Endothelial cell of umbilical vein (primary cell): ENCODE measurements around the gene GZF1. TPM values are rescaled to one million over a fixed set of nuclear protein-coding genes. Genes with fewer than 3 reads are reported as not detected.

ENCODE experiments used
- BruUV-seq: library from RNA; stranded (reverse); fragments of 400-500 nt; replicated peaks from 2 replicates; lab custom pipeline; 2021; lab: Mats Ljungman, UMichigan
- CTCF ChIA-PET: fragments of 300-600, 350-600 bp; sonication (Branson Sonifier 250); formaldehyde crosslinking; loops from one replicate; lab custom pipeline; 2021; ENCODE audit warnings: antibody characterized with exemption, inconsistent platforms; lab: Charles Lee
- POLR2A ChIA-PET: fragments of 300-600, 350-600 bp; sonication (Branson Sonifier 250); formaldehyde crosslinking; loops from one replicate; lab custom pipeline; 2021; ENCODE audit warnings: antibody characterized with exemption, inconsistent platforms; lab: Charles Lee
- DNase-seq: peaks from one replicate; pipeline ENCODE4 v3.0.0-alpha.2; 2011; ENCODE audit warnings: low read depth, low spot score
- FAIRE-seq: peaks from 2 replicates; lab custom pipeline; 2011; peaks lifted over from hg19 to GRCh38; lab: Jason Lieb, UNC
- H2AFZ ChIP-seq: 2 replicates; pipeline ENCODE4 v1.6.0; 2012; ENCODE audit warnings: low read depth, low read length, control low read depth, inconsistent platforms
- H3K27ac ChIP-seq: 2 replicates; pipeline ENCODE4 v1.5.1; 2011; ENCODE audit warnings: low read depth, mild to moderate bottlenecking, control low read depth, low read length, moderate library complexity; ENCODE audit not compliant: insufficient read depth
- H3K27me3 ChIP-seq, 2 experiments: 2 replicates each; pipeline versions ENCODE4 v1.6.0 to v1.6.1; 2011; ENCODE audit warnings: low read length in 2 of 2, mixed read lengths in 1 of 2; ENCODE audit not compliant: control insufficient read depth in 2 of 2, insufficient read depth in 2 of 2
- H3K36me3 ChIP-seq, 2 experiments: 2 replicates in 1 of 2; 3 replicates in 1 of 2; pipeline ENCODE4 v1.5.1; 2011; ENCODE audit warnings: low read length in 2 of 2, mild to moderate bottlenecking in 1 of 2, moderate library complexity in 1 of 2; ENCODE audit not compliant: control insufficient read depth in 2 of 2, insufficient read depth in 2 of 2; ENCODE audit errors: extremely low read depth in 1 of 2
- H3K4me1 ChIP-seq: 3 replicates; pipeline ENCODE4 v1.5.1; 2011; ENCODE audit warnings: mild to moderate bottlenecking, low read length; ENCODE audit not compliant: control insufficient read depth, insufficient read depth; ENCODE audit errors: extremely low read depth
- H3K4me2 ChIP-seq: 2 replicates; pipeline ENCODE4 v1.6.1; 2011; ENCODE audit warnings: low read length, control low read depth, mixed read lengths; ENCODE audit not compliant: insufficient read depth
- H3K4me3 ChIP-seq, 3 experiments: fragments of 200-600 bp in 1 of 3; sonication (generic), shearing (Covaris generic) in 1 of 3; replicated peaks in 1 of 3; 2 replicates each; pipeline ENCODE4 v1.5.1; 2011 to 2016; ENCODE audit warnings: control low read depth in 3 of 3, low read length in 3 of 3, mild to moderate bottlenecking in 2 of 3, inconsistent platforms in 1 of 3, low read depth in 1 of 3, moderate library complexity in 1 of 3; ENCODE audit not compliant: insufficient read depth in 1 of 3
- H3K79me2 ChIP-seq: 2 replicates; pipeline ENCODE4 v1.6.0; 2012; ENCODE audit warnings: low read length, inconsistent platforms; ENCODE audit not compliant: control insufficient read depth, insufficient read depth
- H3K9ac ChIP-seq: replicated peaks from 2 replicates; pipeline ENCODE3; 2011; ENCODE audit warnings: low read length, control low read depth; ENCODE audit not compliant: insufficient read depth; ENCODE audit errors: extremely low read depth
- H3K9me1 ChIP-seq: replicated peaks from 3 replicates; pipeline ENCODE4 v1.6.0; 2011; ENCODE audit warnings: mild to moderate bottlenecking, low read length; ENCODE audit not compliant: control insufficient read depth, insufficient read depth; ENCODE audit errors: extremely low read depth
- H3K9me3 ChIP-seq: replicated peaks from 2 replicates; pipeline ENCODE4 v1.5.1; 2012; ENCODE audit warnings: low read length, inconsistent platforms; ENCODE audit not compliant: control insufficient read depth, insufficient read depth
- H4K20me1 ChIP-seq: replicated peaks from 2 replicates; pipeline ENCODE3; 2011; ENCODE audit warnings: mild to moderate bottlenecking, low read length; ENCODE audit not compliant: control insufficient read depth, insufficient read depth; ENCODE audit errors: extremely low read depth
- EZH2 ChIP-seq: IDR thresholded peaks from 2 replicates; pipeline ENCODE4 v1.6.1; 2012; ENCODE audit warnings: borderline replicate concordance, low read depth, mild to moderate bottlenecking, moderate library complexity, low read length, inconsistent platforms; ENCODE audit not compliant: severe bottlenecking
- FOS ChIP-seq: IDR thresholded peaks from 2 replicates; pipeline ENCODE4 v1.6.1; 2011; ENCODE audit warnings: mild to moderate bottlenecking, low read length, moderate library complexity, borderline replicate concordance; ENCODE audit not compliant: insufficient read depth
- GATA2 ChIP-seq: IDR thresholded peaks from 2 replicates; pipeline ENCODE4 v1.7.0; 2011; ENCODE audit warnings: low read depth, mild to moderate bottlenecking, moderate library complexity, mixed read lengths, low read length; ENCODE audit not compliant: insufficient read length, insufficient read depth
- JUN ChIP-seq: IDR thresholded peaks from 2 replicates; pipeline ENCODE4 v1.6.1; 2011; ENCODE audit warnings: borderline replicate concordance, low read depth; ENCODE audit not compliant: insufficient read length, insufficient read depth
- MAX ChIP-seq: IDR thresholded peaks from 2 replicates; pipeline ENCODE4 v1.6.1; 2011; ENCODE audit not compliant: insufficient read depth, insufficient read length
- MYC ChIP-seq: IDR thresholded peaks from one replicate; pipeline ENCODE4 v1.6.1; 2011; ENCODE audit warnings: mild to moderate bottlenecking, low read depth, low read length
- POLR2A ChIP-seq: IDR thresholded peaks from 2 replicates; pipeline ENCODE4 v1.6.1; 2012; ENCODE audit warnings: low read depth, mild to moderate bottlenecking, control low read depth, low read length
- POLR2AphosphoS5 ChIP-seq: IDR thresholded peaks from 2 replicates; pipeline ENCODE4 v1.6.1; 2012; ENCODE audit warnings: low read depth, mild to moderate bottlenecking, control low read depth, low read length, moderate library complexity; ENCODE audit not compliant: insufficient read depth
- dilution Hi-C: fragments of 300-500 bp; cut with MboI; formaldehyde crosslinking; loops from one replicate; pipeline ENCODE4 v1.15.0; 2019; ENCODE audit warnings: low sequenced_read_pairs; ENCODE audit not compliant: extremely low pct_ligation_motif_present
- intact Hi-C: fragments of 100-400 bp; cut with micrococcal nuclease; formaldehyde crosslinking; loops from one replicate; pipeline ENCODE4 v1.10.0; 2022
- polyA plus RNA-seq, 4 experiments: library from polyadenylated mRNA; depleted of rRNA in 3 of 4; stranded (reverse) in 3 of 4; unstranded in 1 of 4; fragments of >200 nt; gene quantifications; 2 replicates each; pipeline versions ENCODE4 v1.2.1 to v1.2.3, GENCODE V29; 2011 to 2012; ENCODE audit warnings: missing spikeins in 1 of 4
- total RNA-seq: library from RNA; stranded (reverse); gene quantifications from 2 replicates; pipeline ENCODE4 v1.2.3, GENCODE V29; 2021
- TF ChIP-seq, protein P1 (sequence below), 2 donors: IDR thresholded peaks; 1 replicate in 1 of 2; 2 replicates in 1 of 2; pipeline ENCODE4 v1.5.1; 2011; ENCODE audit warnings: low read length in 2 of 2, mild to moderate bottlenecking in 2 of 2, moderate library complexity in 2 of 2, control low read depth in 1 of 2, inconsistent platforms in 1 of 2, low read depth in 1 of 2; ENCODE audit not compliant: insufficient read depth in 1 of 2; ENCODE audit errors: extremely low read depth in 1 of 2

GZF1 gene
- total and polyA plus RNA-seq, 2 donors (not counting 3 experiments of a cell fraction or from before 2014, with no cell fraction given) = 9.7 to 10.0 TPM

DNA sequence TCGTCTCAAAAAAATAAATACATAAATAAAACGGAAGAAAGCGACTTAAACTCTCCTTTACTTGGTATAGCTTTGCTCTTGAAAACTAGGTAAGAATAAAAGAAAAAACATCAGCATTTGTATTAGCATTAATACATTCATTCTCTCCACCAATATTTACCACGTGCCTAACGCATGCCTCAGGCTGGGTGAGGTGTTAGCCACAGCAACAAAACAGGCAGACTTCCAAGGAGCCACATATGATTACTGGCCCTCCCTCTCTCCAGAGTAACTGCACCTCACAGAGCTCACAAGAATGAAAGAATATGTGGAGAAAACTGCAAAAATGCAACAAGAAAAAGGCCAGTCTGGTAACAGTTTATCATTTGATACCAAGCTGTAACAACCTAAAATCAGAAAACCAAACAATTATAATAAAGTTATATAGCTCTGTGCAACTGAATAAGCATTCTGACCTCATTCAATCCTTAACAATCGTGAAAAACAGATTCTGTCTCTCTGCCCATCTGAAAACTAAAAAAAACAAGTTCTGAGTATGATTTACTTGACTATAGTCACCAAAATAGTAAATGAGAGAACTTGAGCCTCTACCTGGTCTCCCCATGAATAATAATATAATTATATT is 54.1 kb downstream of the GZF1 start:
- POLR2A ChIA-PET = no interaction called here

More for the DNA sequence above, 54.1 kb downstream of the GZF1 start:
- no peak overlapping the region for H3K27ac ChIP-seq
- H3K36me3 ChIP-seq = no peaks in the 10 kb centered on the region
- FAIRE-seq = no peak
- dilution Hi-C loops (no loop called here), intact Hi-C loops (no loop called here)
- peaks cover 8% of the 10 kb centered on the region for H3K4me1 ChIP-seq
- no peaks in the 10 kb centered on the region for H3K9me1 ChIP-seq
- no peaks in the 10 kb centered on the region for H3K9me3 ChIP-seq
- CTCF ChIA-PET = interaction anchor here (1.0 to 1.9 kb wide), 4 partner anchors 10 to 66 kb away, joined by 3 to 10 read pairs (median 5); no protein-coding TSS in a partner anchor
- TF ChIP-seq JUN (no peak), POLR2A (no peak), EZH2 (no peak), FOS (no peak), POLR2AphosphoS5 (no peak), GATA2 (no peak), MYC (no peak), MAX (no peak)
- TF ChIP-seq, protein P1, sequence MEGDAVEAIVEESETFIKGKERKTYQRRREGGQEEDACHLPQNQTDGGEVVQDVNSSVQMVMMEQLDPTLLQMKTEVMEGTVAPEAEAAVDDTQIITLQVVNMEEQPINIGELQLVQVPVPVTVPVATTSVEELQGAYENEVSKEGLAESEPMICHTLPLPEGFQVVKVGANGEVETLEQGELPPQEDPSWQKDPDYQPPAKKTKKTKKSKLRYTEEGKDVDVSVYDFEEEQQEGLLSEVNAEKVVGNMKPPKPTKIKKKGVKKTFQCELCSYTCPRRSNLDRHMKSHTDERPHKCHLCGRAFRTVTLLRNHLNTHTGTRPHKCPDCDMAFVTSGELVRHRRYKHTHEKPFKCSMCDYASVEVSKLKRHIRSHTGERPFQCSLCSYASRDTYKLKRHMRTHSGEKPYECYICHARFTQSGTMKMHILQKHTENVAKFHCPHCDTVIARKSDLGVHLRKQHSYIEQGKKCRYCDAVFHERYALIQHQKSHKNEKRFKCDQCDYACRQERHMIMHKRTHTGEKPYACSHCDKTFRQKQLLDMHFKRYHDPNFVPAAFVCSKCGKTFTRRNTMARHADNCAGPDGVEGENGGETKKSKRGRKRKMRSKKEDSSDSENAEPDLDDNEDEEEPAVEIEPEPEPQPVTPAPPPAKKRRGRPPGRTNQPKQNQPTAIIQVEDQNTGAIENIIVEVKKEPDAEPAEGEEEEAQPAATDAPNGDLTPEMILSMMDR (IDR thresholded peaks at IDR 0.05; ENCODE audit: extremely low read depth in 1 of 2, insufficient read depth in 1 of 2, low read depth in 1 of 2, low read length in 2 of 2) = no peak
- H4K20me1 ChIP-seq = no peaks in the 10 kb centered on the region
- BruUV-seq = no TSS peak
- H2AFZ ChIP-seq = no peak overlapping the region
- H3K79me2 ChIP-seq = peaks cover 84% of the 10 kb centered on the region
- H3K4me3 ChIP-seq = no peak overlapping the region
- no peak for DNase-seq
- no peak overlapping the region for H3K4me2 ChIP-seq
- H3K9ac ChIP-seq = no peak overlapping the region
- no peaks in the 10 kb centered on the region for H3K27me3 ChIP-seq
